ENCODE results near the gene SETD2.
A peak's percentile ranks its signal among the peaks of the same experiment; 100 is the strongest.
"Not testable (repeated sequence)": the region's sequence is repeated elsewhere in the genome, so short reads cannot be mapped to it uniquely, and the experiment has no call there.

The SETD2 gene

DNA sequence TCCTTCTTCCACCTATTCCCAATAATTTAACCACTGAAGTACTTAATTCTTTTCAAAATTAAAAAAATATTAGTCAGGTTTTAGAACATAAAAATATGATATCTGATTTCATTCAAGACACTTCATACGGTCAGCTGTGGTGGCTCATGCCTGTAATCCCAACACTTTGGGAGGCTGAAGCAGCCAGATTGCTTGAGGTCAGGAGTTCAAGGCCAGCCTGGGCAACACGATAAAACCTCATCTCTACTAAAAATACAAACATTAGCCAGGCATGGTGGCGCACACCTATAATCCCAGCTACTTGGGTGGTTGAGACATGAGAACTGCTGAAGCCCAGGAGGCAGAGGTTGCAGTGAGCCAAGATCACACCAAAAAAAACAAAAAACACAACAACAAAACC lies 127.8 kb downstream of the SETD2 start:
- no peak overlapping the region for H3K9ac ChIP-seq (ENCODE audit: low read depth, low read length)
- no peaks in the 10 kb centered on the region for H3K9me3 ChIP-seq (ENCODE audit: insufficient read depth, low read length, severe bottlenecking)
- no peak overlapping the region for H3K4me3 ChIP-seq (ENCODE audit: low read depth in 1 of 2, low read length in 2 of 2)
- no peak overlapping the region for H2AFZ ChIP-seq (ENCODE audit: low read depth, low read length)
- no peak overlapping the region for H3K27ac ChIP-seq (ENCODE audit: low read length)
- TF ChIP-seq, protein P1, sequence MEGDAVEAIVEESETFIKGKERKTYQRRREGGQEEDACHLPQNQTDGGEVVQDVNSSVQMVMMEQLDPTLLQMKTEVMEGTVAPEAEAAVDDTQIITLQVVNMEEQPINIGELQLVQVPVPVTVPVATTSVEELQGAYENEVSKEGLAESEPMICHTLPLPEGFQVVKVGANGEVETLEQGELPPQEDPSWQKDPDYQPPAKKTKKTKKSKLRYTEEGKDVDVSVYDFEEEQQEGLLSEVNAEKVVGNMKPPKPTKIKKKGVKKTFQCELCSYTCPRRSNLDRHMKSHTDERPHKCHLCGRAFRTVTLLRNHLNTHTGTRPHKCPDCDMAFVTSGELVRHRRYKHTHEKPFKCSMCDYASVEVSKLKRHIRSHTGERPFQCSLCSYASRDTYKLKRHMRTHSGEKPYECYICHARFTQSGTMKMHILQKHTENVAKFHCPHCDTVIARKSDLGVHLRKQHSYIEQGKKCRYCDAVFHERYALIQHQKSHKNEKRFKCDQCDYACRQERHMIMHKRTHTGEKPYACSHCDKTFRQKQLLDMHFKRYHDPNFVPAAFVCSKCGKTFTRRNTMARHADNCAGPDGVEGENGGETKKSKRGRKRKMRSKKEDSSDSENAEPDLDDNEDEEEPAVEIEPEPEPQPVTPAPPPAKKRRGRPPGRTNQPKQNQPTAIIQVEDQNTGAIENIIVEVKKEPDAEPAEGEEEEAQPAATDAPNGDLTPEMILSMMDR (IDR thresholded peaks at IDR 0.05; ENCODE audit: borderline replicate concordance, extremely low read depth, low read length, poor library complexity, severe bottlenecking), result no peak
- no peak for TF ChIP-seq EZH2 (IDR thresholded peaks at IDR 0.05; ENCODE audit: borderline replicate concordance, low read depth, low read length, severe bottlenecking)
- no peaks in the 10 kb centered on the region for H3K27me3 ChIP-seq (ENCODE audit: insufficient read depth, low read length, poor library complexity)
- no peak for ATAC-seq (ENCODE audit: insufficient read depth, low read depth)
- no peak overlapping the region for H3K4me2 ChIP-seq (ENCODE audit: insufficient read depth, low read length)
- H3K36me3 ChIP-seq (ENCODE audit: insufficient read depth, low read length), result peaks cover 75% of the 10 kb centered on the region
- peaks cover 5% of the 10 kb centered on the region; the same call in 1 of the 2 replicates for H4K20me1 ChIP-seq (ENCODE audit: insufficient read depth, low read length)
- peaks cover 5% of the 10 kb centered on the region; the same call in 1 of the 2 replicates for H3K79me2 ChIP-seq (ENCODE audit: insufficient read depth, low read length)
- DNase-seq, result no peak
- H3K4me1 ChIP-seq (ENCODE audit: insufficient read depth, low read length), result peaks cover 13% of the 10 kb centered on the region

DNA sequence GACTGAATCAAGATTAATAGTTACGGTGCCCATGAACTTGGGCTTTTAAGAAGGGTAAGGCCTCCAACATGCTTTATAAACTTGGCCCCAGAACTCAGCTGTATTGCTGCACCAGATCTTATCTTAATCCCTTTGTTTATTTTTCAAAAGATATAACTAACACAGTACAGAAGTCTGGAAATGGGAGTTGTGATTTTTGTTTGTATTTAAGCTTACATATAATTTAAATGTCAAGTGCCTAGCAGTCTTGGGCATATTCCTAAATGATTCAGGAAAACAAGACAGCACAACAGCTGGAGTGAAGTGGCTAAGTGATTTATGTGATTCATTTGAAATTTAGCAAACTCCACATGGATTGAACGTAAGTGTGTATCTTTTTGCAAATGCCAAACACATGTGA lies 128.3 kb downstream of the SETD2 start:
- no peaks in the 10 kb centered on the region for H3K9me3 ChIP-seq (ENCODE audit: insufficient read depth, low read length, severe bottlenecking)
- H3K9ac ChIP-seq (ENCODE audit: low read depth, low read length), result no peak overlapping the region
- H3K4me2 ChIP-seq (ENCODE audit: insufficient read depth, low read length), result no peak overlapping the region
- ATAC-seq (ENCODE audit: insufficient read depth, low read depth) (no peak), DNase-seq (no peak)
- no peak for TF ChIP-seq EZH2 (IDR thresholded peaks at IDR 0.05; ENCODE audit: borderline replicate concordance, low read depth, low read length, severe bottlenecking)
- TF ChIP-seq, protein P1 (IDR thresholded peaks at IDR 0.05; ENCODE audit: borderline replicate concordance, extremely low read depth, low read length, poor library complexity, severe bottlenecking), result no peak
- H4K20me1 ChIP-seq (ENCODE audit: insufficient read depth, low read length), result peaks cover 5% of the 10 kb centered on the region; the same call in 1 of the 2 replicates
- H3K27me3 ChIP-seq (ENCODE audit: insufficient read depth, low read length, poor library complexity), result no peaks in the 10 kb centered on the region
- peaks cover 7% of the 10 kb centered on the region; the same call in 1 of the 2 replicates for H3K79me2 ChIP-seq (ENCODE audit: insufficient read depth, low read length)
- peak overlapping the region; percentile 19; the same call in 1 of the 2 replicates for H3K27ac ChIP-seq (ENCODE audit: low read length)
- H3K4me1 ChIP-seq (ENCODE audit: insufficient read depth, low read length), result peaks cover 13% of the 10 kb centered on the region
- H3K36me3 ChIP-seq (ENCODE audit: insufficient read depth, low read length), result peaks cover 75% of the 10 kb centered on the region
- H2AFZ ChIP-seq (ENCODE audit: low read depth, low read length), result no peak overlapping the region
- no peak overlapping the region for H3K4me3 ChIP-seq (ENCODE audit: low read depth in 1 of 2, low read length in 2 of 2)

DNA sequence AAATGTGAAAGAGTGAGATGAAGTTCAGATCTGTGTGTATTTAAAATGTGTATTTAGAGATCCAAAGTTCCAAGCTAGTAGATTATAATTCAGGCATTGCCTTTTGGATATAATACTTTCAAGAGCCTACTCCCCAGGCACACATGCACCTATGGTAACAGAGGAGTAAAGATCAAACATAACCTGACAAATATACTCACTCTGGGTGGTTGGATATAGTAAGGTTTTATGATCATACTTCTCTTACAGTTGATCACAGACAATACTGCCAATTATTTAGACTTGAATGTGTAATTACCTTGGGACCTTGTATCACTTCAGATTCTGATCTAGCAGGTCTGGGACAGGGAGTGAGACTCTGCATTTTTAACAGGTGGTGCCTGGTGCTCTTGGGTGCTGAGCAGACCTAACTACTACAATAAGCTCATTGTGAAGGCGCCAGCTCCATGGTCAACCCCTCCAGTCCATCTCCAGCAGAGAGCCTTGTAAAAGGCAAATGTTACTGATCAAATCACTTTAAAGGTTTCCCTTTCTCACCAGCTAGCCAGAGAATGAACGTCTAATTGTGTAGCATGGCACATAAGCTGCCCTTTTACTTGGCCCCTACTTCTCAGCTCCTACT lies 128.9 kb downstream of the SETD2 start:
- Histone ChIP-seq H3K27ac (ENCODE audit: low read length) (no peak overlapping the region; the same call in 1 of the 2 replicates), H3K27me3 (ENCODE audit: insufficient read depth, low read length, poor library complexity) (no peaks in the 10 kb centered on the region), H3K79me2 (ENCODE audit: insufficient read depth, low read length) (peaks cover 8% of the 10 kb centered on the region; the same call in 1 of the 2 replicates), H3K4me3 (ENCODE audit: low read depth in 1 of 2, low read length in 2 of 2) (no peak overlapping the region), H2AFZ (ENCODE audit: low read depth, low read length) (no peak overlapping the region), H3K4me2 (ENCODE audit: insufficient read depth, low read length) (no peak overlapping the region), H3K36me3 (ENCODE audit: insufficient read depth, low read length) (peaks cover 73% of the 10 kb centered on the region), H3K4me1 (ENCODE audit: insufficient read depth, low read length) (peaks cover 13% of the 10 kb centered on the region), H3K9me3 (ENCODE audit: insufficient read depth, low read length, severe bottlenecking) (no peaks in the 10 kb centered on the region), H4K20me1 (ENCODE audit: insufficient read depth, low read length) (peaks cover 5% of the 10 kb centered on the region; the same call in 1 of the 2 replicates), H3K9ac (ENCODE audit: low read depth, low read length) (no peak overlapping the region)
- TF ChIP-seq EZH2 (IDR thresholded peaks at IDR 0.05; ENCODE audit: borderline replicate concordance, low read depth, low read length, severe bottlenecking), result no peak
- TF ChIP-seq, protein P1 (IDR thresholded peaks at IDR 0.05; ENCODE audit: borderline replicate concordance, extremely low read depth, low read length, poor library complexity, severe bottlenecking), result no peak
- DNase-seq (no peak), ATAC-seq (ENCODE audit: insufficient read depth, low read depth) (no peak)

DNA sequence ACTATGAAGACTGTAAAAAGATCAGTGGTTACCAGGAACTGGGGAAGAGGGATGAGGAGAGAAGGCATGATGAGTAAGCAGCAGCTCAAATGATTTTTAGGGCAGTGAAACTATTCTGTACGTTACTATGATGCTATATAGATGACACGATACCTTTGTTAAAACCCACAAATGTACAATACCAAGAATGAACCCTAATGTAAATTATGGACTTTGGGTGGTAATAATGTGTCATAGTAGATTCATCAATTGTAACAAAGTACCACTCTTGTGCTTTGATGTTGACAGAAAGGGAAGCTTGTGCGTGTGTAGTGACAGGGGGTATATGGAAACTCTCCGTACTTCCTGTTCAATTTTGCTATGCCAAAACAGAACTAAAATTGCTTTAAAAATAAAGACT lies 132.9 kb downstream of the SETD2 start:
- H3K27me3 ChIP-seq (ENCODE audit: insufficient read depth, low read length, poor library complexity); H4K20me1 ChIP-seq (ENCODE audit: insufficient read depth, low read length); H3K9me3 ChIP-seq (ENCODE audit: insufficient read depth, low read length, severe bottlenecking); H3K4me2 ChIP-seq (ENCODE audit: insufficient read depth, low read length); H2AFZ ChIP-seq (ENCODE audit: low read depth, low read length); H3K4me1 ChIP-seq (ENCODE audit: insufficient read depth, low read length); H3K9ac ChIP-seq (ENCODE audit: low read depth, low read length); H3K4me3 ChIP-seq (ENCODE audit: low read depth in 1 of 2, low read length in 2 of 2); H3K27ac ChIP-seq (ENCODE audit: low read length); DNase-seq; ATAC-seq (ENCODE audit: insufficient read depth, low read depth): not testable (repeated sequence)
- Histone ChIP-seq H3K79me2 (ENCODE audit: insufficient read depth, low read length) (peaks cover 24% of the 10 kb centered on the region), H3K36me3 (ENCODE audit: insufficient read depth, low read length) (peaks cover 65% of the 10 kb centered on the region)

Measured in DND-41 (cell line).